IPS DF 4.7 (cell line): ENCODE data around the gene NTRK3.
"Not testable (repeated sequence)": the region's sequence is repeated elsewhere in the genome, so short reads cannot be mapped to it uniquely, and the experiment has no call there.

Experiments
- DNase-seq: peaks from one replicate; pipeline ENCODE4 v3.0.0-alpha.2; 2013; ENCODE audit warnings: low spot score; ENCODE audit errors: extremely low read depth

NTRK3 gene

GRCh38 chr15:88033421-88033820, 223.1 kb downstream of the NTRK3 start:
- not testable (repeated sequence) for DNase-seq

GRCh38 chr15:88032787-88033186, 223.8 kb downstream of the NTRK3 start:
- DNase-seq, result no peak

GRCh38 chr15:88031461-88031860, 225.1 kb downstream of the NTRK3 start:
- no peak for DNase-seq

GRCh38 chr15:88029696-88030095, 226.8 kb downstream of the NTRK3 start:
- no peak for DNase-seq

- no peak for DNase-seq
Measured at GRCh38 chr15:88028024-88028423, 228.5 kb downstream of the NTRK3 start.

- no peak for DNase-seq
Measured at GRCh38 chr15:88023914-88024313, 232.6 kb downstream of the NTRK3 start.

GRCh38 chr15:88022716-88023115, 233.8 kb downstream of the NTRK3 start:
- no peak for DNase-seq

GRCh38 chr15:88021601-88022000, 234.9 kb downstream of the NTRK3 start:
- DNase-seq, result no peak

- DNase-seq, result no peak
Measured at GRCh38 chr15:88020806-88021205, 235.7 kb downstream of the NTRK3 start.

GRCh38 chr15:88019656-88020055, 236.9 kb downstream of the NTRK3 start:
- no peak for DNase-seq

- DNase-seq, result no peak
Measured at GRCh38 chr15:88018869-88019641, 237.5 kb downstream of the NTRK3 start.

- no peak for DNase-seq
Measured at GRCh38 chr15:88017753-88018152, 238.8 kb downstream of the NTRK3 start.

GRCh38 chr15:88016406-88016805, 240.1 kb downstream of the NTRK3 start:
- DNase-seq, result no peak

- no peak for DNase-seq
Measured at GRCh38 chr15:88015228-88015860, 241.2 kb downstream of the NTRK3 start.

- no peak for DNase-seq
Measured at GRCh38 chr15:88014454-88015160, 241.9 kb downstream of the NTRK3 start.

- no peak for DNase-seq
Measured at GRCh38 chr15:88013111-88013510, 243.4 kb downstream of the NTRK3 start.

- DNase-seq, result no peak
Measured at GRCh38 chr15:88012688-88013087, 243.9 kb downstream of the NTRK3 start.

GRCh38 chr15:88012233-88012632, 244.3 kb downstream of the NTRK3 start:
- DNase-seq, result no peak

- DNase-seq, result no peak
Measured at GRCh38 chr15:88011533-88011932, 245.0 kb downstream of the NTRK3 start.

GRCh38 chr15:88006146-88006545, 250.4 kb downstream of the NTRK3 start:
- DNase-seq, result no peak

GRCh38 chr15:88004399-88004798, 252.1 kb downstream of the NTRK3 start:
- DNase-seq, result no peak

GRCh38 chr15:88003541-88004327, 252.8 kb downstream of the NTRK3 start:
- no peak for DNase-seq
